ENCODE measurements around the gene ASAP3. TPM values are rescaled to one million over a fixed set of nuclear protein-coding genes. Genes with fewer than 3 reads are reported as not detected.

Gene ASAP3
- total RNA-seq, 1 donor from 2014 or later: 3.9 TPM

DNA sequence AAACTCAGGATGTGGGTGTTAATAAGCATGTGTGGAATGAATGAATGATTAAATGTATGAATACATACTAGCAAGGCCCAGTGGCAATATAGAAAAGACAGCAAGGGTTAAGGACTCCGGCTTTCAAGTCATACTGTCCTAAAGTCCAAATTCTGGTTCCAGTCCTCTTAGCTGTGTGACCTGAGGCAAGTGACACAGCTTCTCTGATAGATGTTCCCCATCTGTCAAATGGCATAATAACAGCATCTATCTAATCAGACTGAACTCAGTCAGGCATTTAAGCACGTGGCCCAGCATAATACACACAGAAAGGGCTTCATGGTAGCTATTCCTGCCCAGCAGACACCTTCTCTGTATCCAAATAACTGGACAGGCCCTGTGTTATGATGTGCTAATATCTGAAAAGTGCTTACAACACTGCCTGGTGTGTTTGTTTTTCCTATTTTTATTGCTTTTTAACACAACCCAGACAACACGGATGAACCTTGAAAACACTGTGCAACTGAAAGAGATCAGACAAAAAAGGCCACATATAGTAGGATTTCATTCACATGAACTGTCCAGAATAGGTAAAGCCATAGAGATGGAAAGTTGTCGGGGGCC lies 12.4 kb downstream of the ASAP3 start:
- no peaks in the 10 kb centered on the region for H3K9me3 ChIP-seq (ENCODE audit: low read depth)
- Mint-ChIP-seq H3K36me3 (no peaks in the 10 kb centered on the region), H3K27ac (no peak overlapping the region), H3K4me3 (no peak overlapping the region), H3K27me3 (ENCODE audit: insufficient read depth, low read depth) (peaks cover 2% of the 10 kb centered on the region), H3K9me3 (no peaks in the 10 kb centered on the region), H3K4me1 (peaks cover 30% of the 10 kb centered on the region)
- peaks cover 6% of the 10 kb centered on the region for H3F3A ChIP-seq (ENCODE audit: low read depth)
- no peak overlapping the region for H3K27ac ChIP-seq
- no peaks in the 10 kb centered on the region for H3K79me2 ChIP-seq (ENCODE audit: low read depth)
- no peak for DNase-seq (ENCODE audit: low spot score)
- H3K4me2 ChIP-seq: no peak overlapping the region
- peaks cover 10% of the 10 kb centered on the region for H3K4me1 ChIP-seq
- TF ChIP-seq EZH2phosphoT487 (IDR thresholded peaks at IDR 0.05) (no peak), EZH2 (IDR thresholded peaks at IDR 0.05) (no peak)
- TF ChIP-seq, protein P1, sequence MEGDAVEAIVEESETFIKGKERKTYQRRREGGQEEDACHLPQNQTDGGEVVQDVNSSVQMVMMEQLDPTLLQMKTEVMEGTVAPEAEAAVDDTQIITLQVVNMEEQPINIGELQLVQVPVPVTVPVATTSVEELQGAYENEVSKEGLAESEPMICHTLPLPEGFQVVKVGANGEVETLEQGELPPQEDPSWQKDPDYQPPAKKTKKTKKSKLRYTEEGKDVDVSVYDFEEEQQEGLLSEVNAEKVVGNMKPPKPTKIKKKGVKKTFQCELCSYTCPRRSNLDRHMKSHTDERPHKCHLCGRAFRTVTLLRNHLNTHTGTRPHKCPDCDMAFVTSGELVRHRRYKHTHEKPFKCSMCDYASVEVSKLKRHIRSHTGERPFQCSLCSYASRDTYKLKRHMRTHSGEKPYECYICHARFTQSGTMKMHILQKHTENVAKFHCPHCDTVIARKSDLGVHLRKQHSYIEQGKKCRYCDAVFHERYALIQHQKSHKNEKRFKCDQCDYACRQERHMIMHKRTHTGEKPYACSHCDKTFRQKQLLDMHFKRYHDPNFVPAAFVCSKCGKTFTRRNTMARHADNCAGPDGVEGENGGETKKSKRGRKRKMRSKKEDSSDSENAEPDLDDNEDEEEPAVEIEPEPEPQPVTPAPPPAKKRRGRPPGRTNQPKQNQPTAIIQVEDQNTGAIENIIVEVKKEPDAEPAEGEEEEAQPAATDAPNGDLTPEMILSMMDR (IDR thresholded peaks at IDR 0.05): no peak
- no peak overlapping the region for H2AFZ ChIP-seq (replicated peaks)
- H3K27me3 ChIP-seq: no peaks in the 10 kb centered on the region
- no peaks in the 10 kb centered on the region for H4K20me1 ChIP-seq (ENCODE audit: low read depth)
- H3K4me3 ChIP-seq: no peak overlapping the region
- no peak overlapping the region for H3K9ac ChIP-seq
- no peaks in the 10 kb centered on the region for H3K36me3 ChIP-seq

DNA sequence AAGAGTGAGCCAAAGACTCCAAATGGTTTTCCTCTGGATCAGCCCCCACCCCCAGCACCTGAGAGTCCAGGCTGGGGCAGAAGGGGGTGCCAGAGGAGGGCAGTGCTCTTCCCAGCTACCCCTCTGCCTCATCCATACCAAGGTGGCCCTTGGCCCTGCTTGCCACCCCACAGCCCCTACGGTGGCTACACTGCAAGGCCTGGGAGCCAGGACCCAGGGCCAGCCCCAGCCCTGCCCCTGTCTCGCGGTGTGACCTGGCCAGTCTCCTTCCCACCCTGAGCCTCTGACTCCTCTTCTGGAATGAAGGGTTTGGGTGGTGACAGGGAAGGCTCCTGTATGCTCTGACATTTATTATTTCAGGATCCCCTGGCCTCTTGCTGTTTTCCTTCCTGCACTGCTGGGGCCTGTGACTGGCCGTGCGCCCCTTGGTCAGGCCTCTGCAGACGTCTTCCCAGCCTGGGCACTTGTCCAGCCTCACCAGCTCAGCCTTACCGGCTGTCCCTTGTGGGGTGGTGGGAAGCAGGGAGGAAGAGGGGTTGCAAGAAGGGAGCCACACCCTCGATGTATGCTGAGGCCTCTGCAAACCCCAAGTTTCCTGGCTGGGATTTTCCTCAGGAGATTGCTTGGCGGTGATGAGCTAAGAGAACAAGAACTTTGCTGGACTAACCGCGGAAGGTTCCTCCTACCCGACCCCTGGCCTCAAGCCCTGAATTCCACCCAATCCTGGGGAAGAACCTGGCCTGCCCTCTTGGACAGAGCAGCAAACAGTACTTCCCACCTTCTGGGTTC lies 13.5 kb downstream of the ASAP3 start:
- Mint-ChIP-seq H3K36me3 (no peaks in the 10 kb centered on the region), H3K27me3 (ENCODE audit: insufficient read depth, low read depth) (peaks cover 2% of the 10 kb centered on the region), H3K27ac (no peak overlapping the region), H3K4me1 (peaks cover 34% of the 10 kb centered on the region), H3K4me3 (no peak overlapping the region), H3K9me3 (no peaks in the 10 kb centered on the region)
- no peak for TF ChIP-seq EZH2 (IDR thresholded peaks at IDR 0.05)
- Histone ChIP-seq H3K4me2 (no peak overlapping the region), H3K9ac (no peak overlapping the region), H3K36me3 (no peaks in the 10 kb centered on the region), H3K9me3 (ENCODE audit: low read depth) (no peaks in the 10 kb centered on the region), H3K4me3 (no peak overlapping the region), H3K27ac (no peak overlapping the region), H3K4me1 (peaks cover 10% of the 10 kb centered on the region), H3K27me3 (no peaks in the 10 kb centered on the region), H2AFZ (replicated peaks) (no peak overlapping the region), H3K79me2 (ENCODE audit: low read depth) (no peaks in the 10 kb centered on the region), H4K20me1 (ENCODE audit: low read depth) (no peaks in the 10 kb centered on the region), H3F3A (ENCODE audit: low read depth) (peaks cover 6% of the 10 kb centered on the region)
- DNase-seq (ENCODE audit: low spot score): no peak

- Histone ChIP-seq H3K9me3 (ENCODE audit: low read depth) (no peaks in the 10 kb centered on the region), H3K79me2 (ENCODE audit: low read depth) (no peaks in the 10 kb centered on the region), H3F3A (ENCODE audit: low read depth) (peaks cover 6% of the 10 kb centered on the region), H3K4me1 (peaks cover 10% of the 10 kb centered on the region), H3K4me3 (no peak overlapping the region), H2AFZ (replicated peaks) (no peak overlapping the region), H4K20me1 (ENCODE audit: low read depth) (no peaks in the 10 kb centered on the region), H3K36me3 (no peaks in the 10 kb centered on the region), H3K4me2 (no peak overlapping the region), H3K9ac (no peak overlapping the region), H3K27me3 (no peaks in the 10 kb centered on the region), H3K27ac (no peak overlapping the region)
- Mint-ChIP-seq H3K27ac (no peak overlapping the region), H3K36me3 (no peaks in the 10 kb centered on the region), H3K4me3 (no peak overlapping the region), H3K27me3 (ENCODE audit: insufficient read depth, low read depth) (peaks cover 2% of the 10 kb centered on the region), H3K4me1 (peaks cover 33% of the 10 kb centered on the region), H3K9me3 (no peaks in the 10 kb centered on the region)
- DNase-seq (ENCODE audit: low spot score): no peak
- no peak for TF ChIP-seq EZH2 (IDR thresholded peaks at IDR 0.05)
- TF ChIP-seq, protein P1 (IDR thresholded peaks at IDR 0.05): no peak
- TF ChIP-seq EZH2phosphoT487 (IDR thresholded peaks at IDR 0.05): no peak
These were observed 14.5 kb downstream of the ASAP3 start for GRCh38 chr1:23469372-23469982.

All from neural progenitor cell (in vitro differentiated cells).